ENCODE data around the gene CIDEA.
A peak's percentile ranks its signal among the peaks of the same experiment; 100 is the strongest.

The CIDEA gene

DNA sequence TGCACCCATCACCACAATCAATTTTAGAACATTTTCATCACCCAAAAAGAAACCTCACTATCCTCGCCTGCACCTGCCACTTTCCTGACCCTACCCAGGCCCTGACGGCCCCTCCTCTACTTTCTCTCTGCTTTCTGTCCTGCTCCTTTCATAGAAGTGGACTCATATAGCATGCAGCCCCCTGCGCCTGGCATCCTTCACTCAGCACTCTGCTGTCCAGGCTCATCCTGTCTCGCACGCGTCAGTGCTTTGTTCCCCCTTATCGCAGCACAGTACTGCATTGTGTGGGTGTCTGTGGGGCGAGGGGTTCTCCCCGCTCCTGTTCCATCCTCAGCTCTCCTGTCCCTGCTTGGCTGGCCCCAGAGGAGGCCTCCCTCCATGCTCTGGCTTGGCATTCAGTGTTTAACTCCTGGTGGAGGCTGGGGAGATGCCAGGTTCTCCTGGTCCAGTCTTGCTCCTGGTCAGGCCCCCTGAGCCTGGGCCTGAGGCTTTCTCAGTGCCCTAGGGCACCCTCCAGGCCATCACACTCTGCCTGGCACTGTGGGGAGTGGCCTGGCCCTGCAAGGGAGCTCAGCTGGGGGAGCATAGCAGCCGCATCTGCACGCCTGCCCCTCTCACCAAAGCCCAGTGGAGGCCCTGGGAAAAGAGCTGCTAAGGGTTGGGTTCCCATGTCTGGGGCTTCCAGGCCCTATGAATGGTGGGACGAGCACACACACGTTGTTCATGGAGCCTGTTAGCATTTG, 47.3 kb downstream of the CIDEA start:
- DNase-seq (ENCODE audit: low spot score) = no peak

DNA sequence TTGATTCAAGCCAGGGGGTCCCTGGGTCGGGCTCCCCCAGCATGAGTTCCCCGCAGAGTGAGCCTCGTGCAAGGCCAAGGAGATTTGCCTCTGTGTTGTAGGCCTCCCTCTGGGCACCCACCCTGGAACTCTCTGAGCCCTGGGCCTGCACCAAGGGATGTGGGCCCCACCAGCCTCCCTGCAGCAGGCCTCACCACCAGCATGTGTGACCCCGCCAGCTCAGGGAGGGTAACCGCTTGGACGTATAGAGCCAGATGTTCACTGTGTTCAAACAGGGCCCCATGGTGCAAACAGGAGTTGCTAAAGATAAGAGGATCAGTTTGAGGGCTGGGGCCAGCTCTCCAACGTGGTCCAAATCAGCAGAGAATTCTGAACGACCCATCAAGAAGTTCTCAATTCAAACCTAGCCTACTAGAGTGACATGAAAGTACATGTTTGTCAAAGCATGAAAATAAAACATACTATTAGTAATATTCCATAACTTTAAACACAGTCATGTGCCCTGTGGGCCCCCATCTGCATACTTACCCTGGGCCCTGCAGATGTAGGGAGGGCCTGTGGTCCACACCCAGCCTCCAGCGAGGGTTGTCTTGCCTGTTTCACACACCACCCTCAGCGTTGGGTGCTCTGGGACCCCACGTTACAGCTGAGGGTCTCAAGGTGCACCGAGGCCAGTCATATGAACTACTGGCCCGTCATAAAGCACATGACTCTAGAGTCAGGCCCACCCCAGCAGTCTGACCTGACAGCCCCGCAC, 48.4 kb downstream of the CIDEA start:
- no peak for DNase-seq (ENCODE audit: low spot score)

DNA sequence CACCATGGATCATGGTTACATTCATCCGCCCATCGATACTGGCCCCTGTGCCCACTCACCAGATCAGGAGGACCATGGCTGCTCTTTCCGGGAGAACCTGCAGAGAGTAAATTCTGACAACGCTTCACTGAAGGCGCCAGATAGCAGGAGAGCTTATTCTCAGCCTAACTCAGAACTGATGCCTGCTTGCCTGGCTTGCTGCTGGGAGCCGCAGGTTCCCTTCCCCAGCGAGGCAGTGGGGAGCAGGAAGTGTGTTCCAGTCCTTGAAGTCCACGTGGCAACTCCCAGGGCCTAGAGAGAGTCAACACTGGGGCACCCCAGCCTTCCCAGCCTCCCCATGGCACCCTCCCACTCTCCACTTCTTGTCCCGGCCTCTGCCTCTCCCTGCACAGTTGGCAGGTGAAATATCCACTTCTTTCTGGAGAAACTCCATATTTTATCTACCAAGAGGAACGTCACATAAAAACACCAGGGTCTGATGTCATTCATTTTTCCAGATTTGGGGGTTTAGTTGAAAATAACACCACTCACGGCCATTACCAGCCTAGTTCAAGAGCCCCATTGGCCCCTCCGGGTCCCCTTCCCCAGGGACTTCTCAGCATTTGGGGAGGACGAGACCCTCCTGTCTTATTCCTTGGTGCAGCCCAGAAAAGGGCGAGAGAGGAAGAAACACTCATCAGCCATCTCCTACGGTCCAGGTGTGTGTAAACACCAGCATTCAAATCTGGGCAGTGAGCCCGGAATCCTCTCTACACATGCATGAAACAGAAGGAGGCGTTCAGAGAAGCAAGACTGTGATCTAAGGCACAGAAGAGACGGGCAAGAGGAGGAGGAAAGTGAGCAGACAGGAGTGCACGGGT, 50.4 kb downstream of the CIDEA start:
- DNase-seq (ENCODE audit: low spot score) = no peak

DNA sequence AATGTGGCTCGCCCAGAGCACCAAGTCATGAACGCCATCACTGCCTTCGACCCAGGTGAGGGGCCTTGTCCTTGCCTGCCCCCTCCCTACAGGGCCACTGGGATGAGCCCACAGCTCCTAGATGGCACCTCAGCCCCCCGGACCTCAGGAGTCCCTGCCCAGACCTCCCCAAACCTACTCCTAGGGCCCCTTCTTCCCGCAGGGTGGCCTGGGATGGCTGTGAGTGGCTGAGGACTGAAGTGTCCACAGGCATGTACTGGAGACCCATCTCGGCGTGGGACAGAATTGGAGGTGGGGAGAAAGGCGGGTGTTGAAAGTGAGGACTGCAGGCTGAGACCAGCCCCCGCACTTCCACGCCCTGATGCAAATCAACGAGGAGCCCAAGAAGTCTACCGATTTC, 51.0 kb downstream of the CIDEA start:
- DNase-seq (ENCODE audit: low spot score) = no peak

DNA sequence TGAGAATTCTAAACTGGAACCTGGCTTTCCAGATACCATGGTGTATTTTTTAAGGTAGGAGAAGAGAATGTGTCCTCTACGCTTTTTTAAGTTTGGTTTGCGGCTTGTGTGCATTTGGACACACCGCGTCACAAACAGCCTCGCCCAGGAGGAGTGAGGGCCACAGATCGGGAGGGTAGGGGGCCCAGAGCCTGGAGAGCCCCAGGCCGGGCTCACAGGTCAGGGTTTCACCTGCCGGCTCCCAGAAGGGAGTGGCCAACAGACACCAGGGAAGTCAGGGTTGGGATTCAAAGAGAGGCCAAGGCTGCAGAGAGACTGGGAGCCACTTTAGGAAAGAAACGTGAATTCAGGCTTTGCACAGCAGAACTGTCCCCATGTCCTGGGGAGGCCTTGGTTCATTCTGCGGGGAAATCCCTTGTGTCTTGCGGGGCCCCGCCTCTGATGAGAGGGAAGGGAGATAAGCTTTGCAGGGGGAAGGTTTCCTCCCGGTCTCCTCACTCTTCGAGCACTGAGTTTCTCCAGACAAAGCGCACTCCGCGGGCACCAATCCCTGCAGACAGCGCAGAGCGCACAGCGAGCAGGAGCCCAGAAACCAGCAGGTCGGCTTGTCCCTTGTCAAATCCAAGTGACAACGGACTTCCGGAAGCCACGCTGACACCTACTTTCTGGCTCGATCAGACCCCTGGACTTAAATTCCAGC, 51.9 kb downstream of the CIDEA start:
- DNase-seq (ENCODE audit: low spot score) = no peak

DNA sequence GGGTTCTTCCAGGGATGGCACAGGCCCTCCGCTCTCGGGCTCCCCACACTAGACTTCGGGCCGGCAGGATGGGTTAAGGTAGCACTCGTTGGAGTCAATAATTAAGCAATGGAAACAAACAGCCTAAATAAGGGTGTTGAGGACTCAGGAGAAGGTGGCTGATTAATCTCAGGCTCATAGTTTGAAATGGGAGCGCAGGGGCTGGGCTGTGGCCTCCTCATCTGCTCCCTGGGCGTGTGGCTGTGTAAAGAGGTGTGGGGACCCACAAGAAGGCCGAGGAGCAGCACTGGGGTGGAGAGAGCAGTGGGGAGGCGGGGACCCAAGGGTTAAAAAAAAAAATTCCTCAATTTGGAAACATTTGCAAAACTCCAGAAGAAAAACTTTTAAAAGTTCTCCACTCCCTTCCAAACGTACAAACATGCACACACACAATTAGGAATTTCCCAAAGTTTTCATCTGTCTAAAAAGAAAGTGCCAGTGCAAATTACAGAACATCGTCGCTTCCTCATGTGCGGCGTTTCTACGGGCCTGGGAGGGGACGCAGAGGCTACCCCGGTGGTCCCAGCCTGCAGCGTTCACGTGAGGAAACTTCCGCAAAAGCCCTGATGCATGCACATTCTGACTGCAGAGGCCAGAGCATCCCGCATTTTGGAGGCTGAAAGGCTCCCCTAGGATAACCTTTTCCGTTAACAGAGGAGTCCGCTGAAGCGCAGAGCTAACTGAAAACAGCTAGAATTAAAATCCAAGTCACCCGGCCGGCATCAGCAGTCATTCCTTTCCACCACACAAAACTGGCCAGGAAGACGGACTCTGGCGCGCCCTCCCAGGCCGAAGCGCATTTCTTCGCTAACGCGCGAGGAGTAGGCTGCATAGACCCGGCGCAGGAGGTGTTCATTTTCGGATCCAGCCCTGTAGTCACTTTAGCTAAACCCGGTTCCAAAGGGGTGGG, 52.9 kb downstream of the CIDEA start:
- no peak for DNase-seq (ENCODE audit: low spot score)

DNA sequence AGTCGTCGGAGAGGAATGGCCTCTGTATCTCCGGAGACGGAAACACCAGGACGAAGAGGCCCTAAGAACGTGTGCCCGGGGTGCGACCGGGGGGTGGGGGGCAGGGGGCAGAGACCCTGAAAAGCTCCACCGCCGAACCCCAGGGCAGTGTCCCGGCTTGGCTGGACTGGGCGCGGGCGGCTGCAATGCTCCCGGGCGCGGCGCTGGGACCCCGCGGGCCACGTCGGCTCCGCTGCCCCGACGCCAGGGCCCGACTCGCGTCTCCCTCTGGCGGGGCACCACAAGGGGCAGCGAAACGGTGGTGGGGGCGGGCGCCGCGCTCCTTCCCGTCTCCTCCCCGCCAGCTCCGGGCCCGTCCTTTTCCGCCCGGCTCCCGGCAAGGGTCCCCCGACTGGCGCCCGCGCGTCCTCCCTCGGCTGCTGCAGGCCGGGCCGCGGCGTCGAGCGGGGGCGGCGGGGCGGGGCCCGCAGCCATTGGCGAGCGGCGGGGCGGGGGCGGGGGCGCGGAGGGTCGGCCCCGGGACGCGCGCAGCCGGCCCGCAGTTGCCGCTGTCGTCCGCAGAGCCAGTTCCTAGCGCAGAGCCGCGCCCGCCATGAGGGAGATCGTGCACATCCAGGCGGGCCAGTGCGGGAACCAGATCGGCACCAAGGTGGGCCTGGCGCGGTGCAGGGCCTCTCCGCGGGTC, 53.7 kb downstream of the CIDEA start, which contains the start of gene TUBB6:
TUBB6 (plus strand) TSS at position 541 of the 685 bp plus-strand sequence; CDS start at position 593, 52 bp downstream.
- peak; percentile 84 for DNase-seq (ENCODE audit: low spot score)

DNA sequence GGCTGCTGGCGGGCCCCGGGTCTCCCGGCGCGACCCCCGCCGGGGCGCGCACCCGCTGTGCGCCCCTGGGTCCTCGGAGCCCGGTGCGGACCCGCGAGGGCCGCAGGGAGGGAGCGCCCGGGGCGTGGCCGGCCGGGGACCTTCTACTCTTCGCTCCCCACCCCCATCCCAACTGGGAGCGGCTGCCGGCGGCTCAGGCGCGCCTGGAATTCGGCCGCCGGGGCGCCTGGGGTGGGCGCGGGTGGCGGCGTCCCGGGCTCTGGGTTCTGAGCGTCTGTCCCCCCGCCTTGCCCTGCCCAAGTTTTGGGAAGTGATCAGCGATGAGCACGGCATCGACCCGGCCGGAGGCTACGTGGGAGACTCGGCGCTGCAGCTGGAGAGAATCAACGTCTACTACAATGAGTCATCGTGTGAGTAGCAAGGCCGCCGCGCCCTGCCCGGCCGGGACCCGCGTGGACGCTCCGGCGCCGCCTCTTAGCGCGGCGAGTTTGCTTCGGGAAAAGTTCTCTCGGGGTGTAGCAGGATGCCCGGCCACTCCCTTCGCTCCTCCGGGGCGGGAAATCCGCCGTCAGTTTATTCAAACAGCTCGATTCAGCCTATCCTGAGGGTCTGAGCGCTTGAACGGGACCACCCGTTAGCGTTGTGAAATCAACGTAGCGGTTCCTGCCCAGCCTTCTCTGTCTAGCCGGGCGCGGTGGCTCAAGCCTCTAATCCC, 54.4 kb downstream of the CIDEA start:
- DNase-seq (ENCODE audit: low spot score) = no peak

DNA sequence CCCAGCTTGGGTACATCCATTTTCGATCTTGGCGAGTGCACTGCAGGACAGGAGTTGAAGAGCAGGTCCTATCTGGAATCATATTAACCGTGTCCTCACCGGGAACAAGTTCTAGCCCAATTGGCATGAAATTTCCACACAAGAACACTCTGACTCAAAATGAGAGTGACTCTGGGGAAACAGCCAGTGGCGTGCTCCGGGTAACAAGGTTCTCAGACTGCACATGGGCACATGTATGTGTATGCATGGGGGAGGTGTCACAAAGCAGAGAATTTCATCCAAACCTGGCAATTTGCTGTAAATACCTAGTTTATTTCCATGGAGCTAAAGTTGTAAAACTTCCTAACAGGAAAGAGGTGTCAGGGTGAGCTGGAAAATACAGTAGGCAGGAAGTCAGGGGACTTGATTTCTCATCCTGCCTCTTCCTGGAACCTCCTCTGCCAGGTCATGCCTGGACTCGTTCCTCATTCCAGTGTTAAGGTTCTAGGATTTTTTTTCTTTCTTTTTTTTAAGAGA, 55.6 kb downstream of the CIDEA start:
- DNase-seq (ENCODE audit: low spot score) = no peak

DNA sequence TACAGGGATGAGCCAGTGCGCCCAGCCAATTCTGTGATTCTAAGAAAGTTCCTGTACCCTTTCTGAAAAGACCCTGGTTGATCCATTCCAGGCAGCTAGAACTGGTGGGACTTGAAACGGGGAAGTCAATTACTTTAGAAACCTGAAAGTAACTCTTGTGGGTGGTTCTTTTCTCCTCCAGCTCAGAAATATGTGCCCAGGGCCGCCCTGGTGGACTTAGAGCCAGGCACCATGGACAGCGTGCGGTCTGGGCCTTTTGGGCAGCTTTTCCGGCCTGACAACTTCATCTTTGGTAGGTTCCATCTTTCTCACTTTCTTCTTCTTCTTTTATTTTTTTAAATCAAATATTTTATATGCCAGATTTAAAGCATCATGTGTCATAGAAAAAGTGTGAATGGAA, 56.6 kb downstream of the CIDEA start:
- DNase-seq (ENCODE audit: low spot score) = no peak

DNA sequence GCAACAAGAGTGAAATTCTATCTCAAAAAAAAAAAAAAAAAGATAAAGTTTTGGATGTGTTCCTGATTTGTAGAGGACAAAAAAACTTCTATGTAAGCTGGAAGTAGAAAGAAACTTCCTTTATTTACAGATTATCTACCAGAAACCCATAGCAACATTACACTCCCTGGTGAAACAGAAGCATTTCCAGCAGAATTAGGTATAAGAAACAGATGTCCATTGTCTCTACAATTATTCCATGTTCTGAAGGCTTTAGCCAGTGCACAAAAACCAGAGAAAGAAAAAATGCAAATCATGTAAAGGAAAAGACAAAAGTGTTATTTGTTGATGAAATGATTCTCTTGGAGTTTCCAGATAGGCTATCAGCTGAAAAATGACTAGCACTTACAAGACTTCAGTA, 58.8 kb downstream of the CIDEA start:
- DNase-seq (ENCODE audit: low spot score) = no peak

DNA sequence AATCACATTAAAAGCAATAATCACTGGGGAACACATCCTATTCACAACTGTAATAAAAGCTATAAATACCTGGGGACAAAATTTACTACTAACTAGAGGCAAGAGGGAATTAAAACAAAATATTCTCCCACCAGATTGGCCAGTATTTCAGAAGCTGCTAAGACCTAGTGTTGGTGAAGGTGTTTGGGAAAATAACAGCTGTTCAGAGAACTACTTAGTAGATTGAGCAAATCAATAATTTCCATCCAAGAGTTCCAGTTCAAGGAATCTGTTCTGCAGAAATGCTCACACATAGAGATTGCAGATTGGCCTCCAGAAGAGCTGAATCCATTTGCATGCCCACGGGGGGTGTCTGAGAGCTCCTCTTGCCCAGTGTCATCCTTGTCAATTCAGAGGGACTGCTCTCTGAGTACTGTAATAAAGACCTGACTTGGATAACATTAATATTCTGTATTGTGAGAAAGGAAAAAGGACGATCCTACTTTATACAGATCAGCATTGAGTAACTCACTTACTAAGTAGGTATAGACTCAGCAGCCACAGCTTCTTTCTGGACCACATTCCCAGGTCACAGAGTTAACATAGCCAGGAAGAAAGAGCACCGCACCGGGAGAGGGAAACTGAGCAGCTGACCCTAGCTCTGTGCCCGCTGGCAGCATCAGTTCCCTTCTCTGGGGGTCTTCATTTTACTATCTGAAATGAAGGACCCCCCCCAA, 59.5 kb downstream of the CIDEA start:
- no peak for DNase-seq (ENCODE audit: low spot score)

DNA sequence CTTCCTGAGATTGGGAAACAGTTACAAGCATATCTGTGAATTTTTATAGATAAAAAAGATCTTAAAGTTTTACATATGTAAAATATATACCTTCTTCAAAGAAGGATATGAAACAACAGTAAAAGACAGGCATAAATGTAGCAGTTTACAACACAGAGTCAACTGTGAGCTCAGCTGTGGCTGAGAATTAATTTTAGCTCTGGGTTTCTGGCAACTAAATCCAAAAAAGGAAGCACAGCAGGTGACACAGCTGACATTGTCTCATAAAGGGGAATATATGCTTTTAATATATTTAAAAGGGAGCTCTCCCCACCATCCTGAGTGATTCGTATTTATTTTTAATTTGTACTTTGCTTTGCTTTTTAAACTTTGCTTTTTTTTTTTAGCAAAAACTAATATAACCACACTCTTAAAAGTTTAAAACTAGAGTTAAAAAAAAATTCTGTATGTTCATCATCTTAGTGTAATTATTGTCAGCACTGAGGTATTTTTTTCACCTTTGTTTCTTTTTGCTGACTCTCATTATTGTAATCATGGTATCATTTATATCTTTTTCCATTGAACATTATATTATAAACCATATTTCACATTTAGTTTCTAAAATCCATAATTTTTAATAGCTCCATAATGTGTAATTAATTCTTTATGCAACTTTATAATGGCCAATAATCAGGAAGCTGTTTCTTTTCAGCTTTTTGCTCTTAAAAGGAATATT, 60.6 kb downstream of the CIDEA start:
- no peak for DNase-seq (ENCODE audit: low spot score)

DNA sequence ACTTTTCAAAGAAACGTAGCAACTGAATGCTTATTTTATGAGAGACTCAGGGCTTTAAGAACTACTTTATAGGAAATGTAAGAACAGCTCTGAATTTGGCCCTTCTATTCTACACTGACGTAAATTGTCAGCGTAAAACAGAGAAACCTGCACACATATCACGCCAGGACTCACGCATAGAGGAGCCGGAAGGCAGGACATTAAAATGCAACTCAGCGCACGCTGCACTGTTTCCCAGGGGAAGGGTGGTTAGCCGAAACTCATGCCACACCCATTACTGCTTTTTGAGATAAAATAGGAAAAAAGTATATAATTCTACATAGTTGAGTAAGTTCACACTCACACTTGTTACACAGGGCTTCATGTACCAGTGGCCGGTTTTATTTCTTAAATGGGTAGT, 61.3 kb downstream of the CIDEA start:
- no peak for DNase-seq (ENCODE audit: low spot score)

DNA sequence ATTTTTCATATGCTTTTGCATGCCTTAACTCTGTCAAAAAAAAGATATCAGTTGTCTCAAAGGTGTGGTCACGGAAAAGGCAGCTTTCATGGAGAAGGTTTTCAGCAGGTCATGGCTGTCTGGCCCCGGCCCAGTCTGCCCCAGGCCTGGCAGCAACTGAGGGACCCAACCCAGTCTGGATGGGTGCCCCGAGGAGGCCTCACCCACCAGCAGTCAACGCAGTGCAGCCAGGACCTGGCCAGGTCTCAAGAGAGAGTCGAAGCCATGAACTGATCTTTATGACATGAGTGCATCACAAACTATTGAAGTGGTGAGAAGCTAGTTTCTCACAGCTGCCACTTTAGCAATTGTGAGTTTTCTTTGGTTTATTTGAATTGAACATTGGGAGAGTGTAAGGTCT, 61.8 kb downstream of the CIDEA start:
- DNase-seq (ENCODE audit: low spot score) = no peak

DNA sequence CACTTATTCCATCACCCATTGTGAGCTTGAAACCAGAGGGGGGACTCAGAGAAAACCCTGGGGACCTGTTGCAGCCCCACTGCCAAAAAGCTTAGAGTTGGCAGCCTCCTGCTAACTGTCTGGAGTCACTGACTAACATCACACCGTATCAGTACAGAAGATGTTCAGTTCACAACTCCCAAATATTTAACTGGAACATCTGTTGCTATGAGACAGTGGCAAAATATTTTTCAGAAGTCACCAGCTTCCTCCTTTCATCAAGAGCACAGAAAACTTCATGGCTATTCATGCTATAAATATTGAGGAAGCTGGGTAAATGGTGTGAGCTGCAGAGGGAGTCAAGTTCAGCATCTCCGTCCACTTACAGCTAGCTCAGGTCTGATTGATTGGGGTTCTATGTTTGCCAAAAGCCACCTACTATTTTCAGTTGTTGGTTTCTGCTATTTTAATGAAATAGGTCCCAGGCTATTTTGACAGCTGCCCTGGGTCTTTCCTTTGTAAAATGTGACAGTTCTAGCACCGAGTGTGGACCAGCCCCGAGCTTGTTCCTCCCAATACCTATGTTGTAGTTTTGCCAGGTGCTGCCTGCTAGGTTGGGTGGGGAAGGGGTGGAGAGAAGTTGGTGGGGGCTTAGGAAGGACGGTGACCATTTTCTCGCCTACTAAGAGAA, 63.6 kb downstream of the CIDEA start:
- no peak for DNase-seq (ENCODE audit: low spot score)

DNA sequence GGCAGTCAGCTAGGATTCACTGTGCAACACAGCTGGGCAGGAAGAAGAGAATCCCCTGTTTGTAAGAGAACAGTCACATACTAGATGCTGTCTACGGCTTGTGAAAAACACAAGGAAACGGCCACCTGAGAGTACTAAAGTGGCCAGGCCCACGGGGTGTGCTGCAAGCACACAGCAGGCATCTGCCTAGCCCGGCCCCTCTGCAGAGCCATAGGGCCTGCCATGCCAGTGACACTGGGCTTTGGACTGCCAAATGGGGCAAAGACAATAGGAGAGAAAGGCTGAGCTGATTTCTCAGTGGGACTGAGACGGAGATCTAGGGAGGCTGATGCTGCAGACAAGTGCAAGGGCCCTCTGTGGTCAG, 64.2 kb downstream of the CIDEA start:
- DNase-seq (ENCODE audit: low spot score) = no peak

DNA sequence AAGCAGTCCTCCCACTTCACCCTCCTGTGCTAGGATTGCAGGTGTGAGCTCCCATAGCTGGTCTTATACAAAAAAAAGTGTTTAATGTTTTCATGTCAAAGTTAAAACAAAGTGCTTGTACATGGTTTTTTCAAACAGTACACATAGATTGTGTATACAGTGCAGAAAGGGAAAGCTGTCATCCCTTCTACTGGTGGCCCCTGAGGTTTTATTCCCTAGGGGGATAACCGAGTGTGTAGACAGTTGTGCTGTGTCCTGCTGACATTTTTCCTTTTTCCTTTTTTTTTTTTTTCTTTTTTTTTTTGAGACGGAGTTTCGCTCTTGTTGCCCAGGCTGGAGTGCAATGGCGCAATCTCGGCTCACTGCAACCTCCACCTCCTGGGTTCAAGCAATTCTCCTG, 64.7 kb downstream of the CIDEA start:
- no peak for DNase-seq (ENCODE audit: low spot score)
